Stimulated activated CD4-positive, alpha-beta T cell treated with anti-CD3 and anti-CD28 coated beads, Interleukin-1b, Interleukin-23, amount 100 ng/mL, for 24 hours (primary cell): ENCODE data around the gene CCDC192.

Experiments used
- DNase-seq, 4 experiments: peaks; one replicate each; pipeline ENCODE4 v3.0.0-alpha.2; 2020; ENCODE audit warnings: low read depth in 4 of 4, low spot score in 1 of 4

CCDC192 gene

GRCh38 chr5:127805448-127805847 lies 102.3 kb downstream of the CCDC192 start:
- DNase-seq, result no peak

- DNase-seq, result no peak
These were observed 103.6 kb downstream of the CCDC192 start for GRCh38 chr5:127806776-127807175.

GRCh38 chr5:127809533-127809932 lies 106.3 kb downstream of the CCDC192 start:
- DNase-seq, result no peak

- DNase-seq, result no peak
These were observed 106.8 kb downstream of the CCDC192 start for GRCh38 chr5:127810017-127810416.

- DNase-seq, result no peak
These were observed 107.7 kb downstream of the CCDC192 start for GRCh38 chr5:127810707-127811490.

- no peak for DNase-seq
These were observed 109.4 kb downstream of the CCDC192 start for GRCh38 chr5:127812570-127812969.

GRCh38 chr5:127813633-127814587 lies 110.7 kb downstream of the CCDC192 start:
- no peak for DNase-seq

GRCh38 chr5:127814588-127814973 lies 111.4 kb downstream of the CCDC192 start:
- no peak for DNase-seq

- DNase-seq, result no peak
These were observed 117.8 kb downstream of the CCDC192 start for GRCh38 chr5:127820910-127821553.

- no peak for DNase-seq
These were observed 118.7 kb downstream of the CCDC192 start for GRCh38 chr5:127821896-127822295.

- no peak for DNase-seq
These were observed 120.9 kb downstream of the CCDC192 start for GRCh38 chr5:127824126-127824525.

GRCh38 chr5:127826011-127826410 lies 122.8 kb downstream of the CCDC192 start:
- no peak for DNase-seq

- no peak for DNase-seq
These were observed 124.3 kb downstream of the CCDC192 start for GRCh38 chr5:127827451-127827850.

GRCh38 chr5:127830157-127830556 lies 127.0 kb downstream of the CCDC192 start:
- no peak for DNase-seq

- no peak for DNase-seq
These were observed 127.8 kb downstream of the CCDC192 start for GRCh38 chr5:127830829-127831598.

GRCh38 chr5:127832067-127832466 lies 128.9 kb downstream of the CCDC192 start:
- no peak for DNase-seq

- DNase-seq, result no peak
These were observed 130.9 kb downstream of the CCDC192 start for GRCh38 chr5:127834094-127834531.

- no peak for DNase-seq
These were observed 131.4 kb downstream of the CCDC192 start for GRCh38 chr5:127834554-127834953.

- no peak for DNase-seq
These were observed 135.5 kb downstream of the CCDC192 start for GRCh38 chr5:127838661-127839060.

GRCh38 chr5:127839072-127839471 lies 135.9 kb downstream of the CCDC192 start:
- no peak for DNase-seq
